Putamen (tissue), 1 donor: Measurements from ENCODE around the gene C4orf51.
"Not testable (repeated sequence)": the region's sequence is repeated elsewhere in the genome, so short reads cannot be mapped to it uniquely, and the experiment has no call there.

Source experiments
- DNase-seq: peaks from one replicate; pipeline ENCODE4 v3.0.0-alpha.2; 2016; ENCODE audit warnings: low spot score

C4orf51 gene

DNA sequence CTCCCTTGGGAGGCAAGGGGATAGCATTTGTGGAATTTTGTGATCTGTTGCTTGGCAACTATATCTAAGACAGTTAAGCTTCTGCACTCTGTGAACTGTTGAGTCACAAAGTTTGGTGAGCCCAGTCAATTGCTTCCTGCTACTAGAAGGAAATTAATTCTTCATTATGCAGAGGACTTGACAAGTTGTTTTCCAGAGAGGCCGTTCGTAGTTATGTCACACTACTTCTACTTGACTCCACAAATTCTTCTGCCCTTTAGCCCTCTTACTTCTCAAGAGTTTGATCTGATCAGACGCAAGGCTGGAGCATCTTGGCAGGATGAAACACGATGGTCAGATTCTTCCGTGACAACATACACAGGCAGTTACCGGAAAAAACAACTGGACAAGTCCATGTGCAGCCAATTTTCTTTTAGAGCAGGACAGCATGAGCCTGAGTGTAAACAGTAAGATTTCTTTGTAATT lies at the start of gene C4orf51:
Gene C4orf51, plus strand, starts transcription at position 156 of the 465 bp plus-strand sequence. Its CDS starts 58 bp downstream, at position 214.
- DNase-seq: peak; percentile 18

DNA sequence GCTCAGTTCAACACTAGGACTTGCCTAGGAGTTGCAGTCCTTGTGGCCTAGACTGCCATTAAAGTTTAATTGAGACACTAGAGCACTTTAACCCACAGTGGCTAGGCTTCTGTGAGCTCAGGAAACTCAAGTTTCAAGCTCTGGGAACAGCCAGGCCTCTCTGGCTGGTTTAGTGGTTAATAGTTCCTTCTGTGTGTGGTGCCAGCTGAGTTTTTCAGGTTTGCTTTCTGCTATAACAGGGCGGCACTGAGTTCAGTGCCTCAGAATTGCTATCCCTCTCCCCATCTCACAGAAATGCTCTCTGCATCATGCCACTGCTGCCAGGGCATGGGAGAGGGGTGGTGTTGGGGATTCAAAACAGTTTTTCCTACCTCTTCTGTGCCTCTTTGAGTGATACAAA lies 44.8 kb upstream of the C4orf51 start:
- no peak for DNase-seq

- no peak for DNase-seq
These were observed 44.3 kb upstream of the C4orf51 start for GRCh38 chr4:145635630-145636029.

- DNase-seq: no peak
These were observed 40.7 kb upstream of the C4orf51 start for GRCh38 chr4:145639186-145639698.

- DNase-seq: not testable (repeated sequence)
These were observed 39.7 kb upstream of the C4orf51 start for GRCh38 chr4:145640236-145640635.

GRCh38 chr4:145643295-145643694 lies 36.7 kb upstream of the C4orf51 start:
- no peak for DNase-seq

DNA sequence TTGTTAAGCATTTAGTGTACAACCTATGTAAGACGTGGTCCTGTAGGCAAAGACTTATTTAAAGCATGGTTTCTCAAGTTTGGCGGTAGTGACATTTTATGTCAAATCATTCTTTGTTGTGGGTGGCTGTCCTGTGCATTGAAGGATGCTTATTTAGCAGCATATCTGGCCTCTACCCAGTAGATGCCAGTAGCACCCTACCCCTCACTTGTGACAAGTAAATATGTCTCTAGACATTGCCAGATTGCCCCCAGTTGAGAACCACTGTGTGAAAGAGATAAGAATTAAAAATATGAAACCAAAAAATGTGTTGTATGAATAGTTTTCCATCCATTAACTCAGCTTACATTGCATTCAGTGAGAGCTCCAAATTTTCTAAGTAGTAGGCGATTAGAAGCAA lies 35.2 kb upstream of the C4orf51 start:
- DNase-seq: no peak

- DNase-seq: no peak
These were observed 23.8 kb upstream of the C4orf51 start for GRCh38 chr4:145656156-145656555.

DNA sequence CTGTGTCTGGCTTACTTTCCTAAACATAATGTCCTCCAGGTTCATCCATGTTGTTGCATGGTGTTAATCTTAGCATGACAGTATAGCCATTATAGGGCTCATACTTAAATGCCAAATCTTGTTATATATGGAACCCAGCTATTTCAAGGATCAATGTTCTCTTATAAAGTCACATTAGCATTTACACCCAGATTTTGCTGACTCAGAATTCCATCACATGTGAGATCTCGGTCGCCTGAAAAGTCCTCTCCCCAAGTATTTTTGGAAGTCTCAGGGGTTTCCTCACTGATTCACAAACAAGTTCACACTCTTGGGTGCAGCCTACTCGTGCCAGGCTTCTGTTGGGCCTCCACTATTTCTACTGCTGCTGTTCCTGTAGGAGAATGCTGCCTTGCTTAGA lies 19.9 kb upstream of the C4orf51 start:
- no peak for DNase-seq

GRCh38 chr4:145663194-145663593 lies 16.8 kb upstream of the C4orf51 start:
- DNase-seq: no peak

GRCh38 chr4:145665773-145666172 lies 14.2 kb upstream of the C4orf51 start:
- DNase-seq: no peak

GRCh38 chr4:145670422-145670821 lies 9.5 kb upstream of the C4orf51 start:
- no peak for DNase-seq

- no peak for DNase-seq
These were observed 426 bp upstream of the C4orf51 start for GRCh38 chr4:145679520-145679919.

- DNase-seq: no peak
These were observed 956 bp downstream of the C4orf51 start for GRCh38 chr4:145680902-145681301.

- no peak for DNase-seq
These were observed 1.6 kb downstream of the C4orf51 start for GRCh38 chr4:145681518-145681917.

GRCh38 chr4:145681956-145682355 lies 2.0 kb downstream of the C4orf51 start:
- no peak for DNase-seq

GRCh38 chr4:145686991-145687390 lies 7.0 kb downstream of the C4orf51 start:
- DNase-seq: no peak

GRCh38 chr4:145690610-145691009 lies 10.7 kb downstream of the C4orf51 start:
- DNase-seq: no peak

DNA sequence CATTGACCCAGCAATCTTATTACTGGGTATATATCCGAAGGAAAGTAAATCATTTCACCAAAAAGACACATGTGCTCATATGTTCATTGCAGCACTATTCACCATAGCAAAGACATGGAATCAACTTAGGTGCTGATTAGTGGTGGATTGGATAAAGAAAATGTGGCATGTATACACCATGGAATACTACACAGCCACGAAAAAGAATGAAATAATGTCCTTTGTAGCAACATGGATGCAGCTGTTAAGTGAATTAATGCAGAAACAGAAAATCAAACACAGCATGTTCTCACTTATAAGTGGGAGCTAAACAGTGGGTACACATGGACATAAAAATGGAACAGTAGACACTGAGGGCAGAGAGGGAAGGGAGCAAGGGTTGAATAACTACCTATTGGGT lies 11.5 kb downstream of the C4orf51 start:
- not testable (repeated sequence) for DNase-seq

- no peak for DNase-seq
These were observed 15.0 kb downstream of the C4orf51 start for GRCh38 chr4:145694929-145695328.

- DNase-seq: no peak
These were observed 17.4 kb downstream of the C4orf51 start for GRCh38 chr4:145697332-145697731.

DNA sequence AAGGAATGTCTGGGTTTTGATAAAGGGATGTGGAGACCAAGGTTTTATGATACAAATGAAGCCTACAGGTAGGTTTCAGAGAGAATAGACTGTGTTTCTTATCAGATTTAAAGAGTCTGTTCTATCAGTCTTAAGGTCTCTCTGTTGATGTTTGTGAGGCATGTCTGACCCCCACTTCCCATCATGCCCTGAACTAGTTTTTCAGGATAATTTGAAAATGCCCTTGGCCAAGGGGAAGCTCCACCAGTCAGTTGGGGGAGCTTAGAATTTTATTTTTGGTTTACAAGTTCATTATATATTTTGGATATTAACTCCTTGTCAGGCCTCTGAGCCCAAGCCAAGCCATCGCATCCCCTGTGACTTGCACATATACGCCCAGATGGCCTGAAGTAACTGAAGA lies 18.6 kb downstream of the C4orf51 start:
- DNase-seq: no peak

- no peak for DNase-seq
These were observed 24.0 kb downstream of the C4orf51 start for GRCh38 chr4:145703850-145704497.

DNA sequence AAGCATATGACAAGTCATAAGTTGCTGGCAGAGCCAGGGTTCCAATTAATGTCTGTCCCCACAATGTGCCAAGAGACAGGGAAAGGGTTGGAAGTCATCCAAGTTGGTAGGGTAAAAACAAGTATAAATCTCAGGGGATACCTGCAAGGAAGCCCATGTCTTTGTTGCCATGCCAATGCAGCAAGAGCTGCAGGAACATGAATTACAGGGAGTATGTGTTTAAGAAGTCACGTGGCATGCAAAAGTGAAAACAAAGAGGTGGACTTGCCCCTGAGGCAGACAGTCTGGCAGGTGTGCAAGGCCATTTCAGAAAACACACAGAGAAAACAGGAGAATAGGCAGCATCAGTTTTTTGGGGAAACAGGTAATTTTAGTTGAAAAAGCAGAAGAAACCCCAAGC lies 29.4 kb downstream of the C4orf51 start:
- no peak for DNase-seq
